Measurements from ENCODE around the gene HSFX4. TPM values are rescaled to one million over a fixed set of nuclear protein-coding genes. Genes with fewer than 3 reads are reported as not detected.
"Not testable (repeated sequence)": the region's sequence is repeated elsewhere in the genome, so short reads cannot be mapped to it uniquely, and the experiment has no call there.

HSFX4 gene
- under 1 TPM in 4 of 5 donors, not detected in 1; 0.22 to 0.40 (median 0.37) TPM for polyA plus RNA-seq (ENCODE audit: insufficient read depth in 1 of 5, insufficient read length in 5 of 5, low replicate concordance in 1 of 5)
- long read RNA-seq, donor 1 = 0 reads
- long read RNA-seq, donor 2 = 0 reads
- long read RNA-seq, donor 3, partial matches to known transcripts = 5 of 5 reads
- long read RNA-seq, donor 3, other reads (novel, unspliced or antisense) = 0 of 5 reads
- long read RNA-seq, donor 4 = 0 reads
- long read RNA-seq, donor 5 = 0 reads
- long read RNA-seq, donor 6 = 0 reads
- long read RNA-seq, donor 7, partial matches to known transcripts = 18 of 18 reads
- long read RNA-seq, donor 7, other reads (novel, unspliced or antisense) = 0 of 18 reads
- long read RNA-seq, donor 8 = 0 reads

GRCh38 chrX:149929400-149929799, at the start of gene HSFX4:
HSFX4 (plus strand) TSS chrX:149929573; CDS start chrX:149929645, 72 bp downstream.
- DNase-seq = not testable (repeated sequence)

- DNase-seq = no peak
These were observed 48.2 kb upstream of the HSFX4 start, which contains the start of gene MAGEA8 for GRCh38 chrX:149881081-149881711. MAGEA8 (plus strand) TSS chrX:149881183; CDS start chrX:149884273, 3,090 bp downstream.

- not testable (repeated sequence) for DNase-seq
These were observed 38.5 kb upstream of the HSFX4 start for GRCh38 chrX:149890828-149891227.

GRCh38 chrX:149898554-149898953, 30.8 kb upstream of the HSFX4 start:
- DNase-seq = no peak

- no peak for DNase-seq
These were observed 25.3 kb upstream of the HSFX4 start for GRCh38 chrX:149903889-149904748.

- DNase-seq = no peak
These were observed 21.1 kb upstream of the HSFX4 start for GRCh38 chrX:149908308-149908707.

GRCh38 chrX:149908727-149909126, 20.6 kb upstream of the HSFX4 start:
- DNase-seq = no peak

- no peak for DNase-seq
These were observed 19.8 kb upstream of the HSFX4 start for GRCh38 chrX:149909324-149910177.

GRCh38 chrX:149910178-149910695, 19.1 kb upstream of the HSFX4 start:
- DNase-seq = no peak

GRCh38 chrX:149916745-149917392, 12.5 kb upstream of the HSFX4 start:
- no peak for DNase-seq

- DNase-seq = not testable (repeated sequence)
These were observed 5.5 kb upstream of the HSFX4 start for GRCh38 chrX:149923836-149924235.

GRCh38 chrX:149924434-149924833, 4.9 kb upstream of the HSFX4 start:
- DNase-seq = not testable (repeated sequence)

- DNase-seq = not testable (repeated sequence)
These were observed 2.0 kb upstream of the HSFX4 start for GRCh38 chrX:149927245-149927963.

- not testable (repeated sequence) for DNase-seq
These were observed 1.5 kb upstream of the HSFX4 start for GRCh38 chrX:149927964-149928258.

- DNase-seq = not testable (repeated sequence)
These were observed 738 bp upstream of the HSFX4 start for GRCh38 chrX:149928635-149929034.

- not testable (repeated sequence) for DNase-seq
These were observed 2.0 kb downstream of the HSFX4 start for GRCh38 chrX:149931355-149931754.

- DNase-seq = not testable (repeated sequence)
These were observed 2.8 kb downstream of the HSFX4 start for GRCh38 chrX:149932150-149932549.

GRCh38 chrX:149932970-149933369, 3.6 kb downstream of the HSFX4 start:
- DNase-seq = not testable (repeated sequence)

GRCh38 chrX:149933547-149933946, 4.2 kb downstream of the HSFX4 start:
- not testable (repeated sequence) for DNase-seq

- not testable (repeated sequence) for DNase-seq
These were observed 8.0 kb downstream of the HSFX4 start for GRCh38 chrX:149937328-149937727.
